Endometrial microvascular endothelial cells (primary cell): ENCODE results near the gene PADI4. TPM values are rescaled to one million over a fixed set of nuclear protein-coding genes. Genes with fewer than 3 reads are reported as not detected.

Source experiments
- in situ Hi-C: cut with HindIII; loops from 2 replicates; pipeline ENCODE4 v1.10.0; 2017; ENCODE audit warnings: low sequenced_read_pairs, low pct_unique_long_range_greater_than_20kb; ENCODE audit errors: inconsistent ontology term
- total RNA-seq: library from RNA; depleted of rRNA; stranded (reverse); fragments of >200 nt; gene quantifications from one replicate; pipeline ENCODE4 v1.2.3, GENCODE V29; 2015; ENCODE audit errors: inconsistent ontology term

PADI4 gene
- total RNA-seq, result not detected

GRCh38 chr1:17307946-17308345 lies at the start of gene PADI4:
Gene PADI4, plus strand, starts transcription at chr1:17308197. Its CDS starts 26 bp downstream, at chr1:17308223.
- in situ Hi-C loops, result no loop called here

- in situ Hi-C loops, result no loop called here
Measured at GRCh38 chr1:17258758-17259130, 49.3 kb upstream of the PADI4 start.

GRCh38 chr1:17259233-17259873 lies 48.6 kb upstream of the PADI4 start:
- in situ Hi-C loops, result no loop called here

- in situ Hi-C loops, result no loop called here
Measured at GRCh38 chr1:17260264-17260663, 47.7 kb upstream of the PADI4 start.

- in situ Hi-C loops, result no loop called here
Measured at GRCh38 chr1:17260738-17261137, 47.3 kb upstream of the PADI4 start.

GRCh38 chr1:17263936-17264335 lies 44.1 kb upstream of the PADI4 start:
- in situ Hi-C loops, result no loop called here

GRCh38 chr1:17264470-17264869 lies 43.5 kb upstream of the PADI4 start:
- in situ Hi-C loops, result no loop called here

- in situ Hi-C loops, result no loop called here
Measured at GRCh38 chr1:17265162-17265561, 42.8 kb upstream of the PADI4 start.

GRCh38 chr1:17265950-17266349 lies 42.0 kb upstream of the PADI4 start:
- in situ Hi-C loops, result no loop called here

- in situ Hi-C loops, result no loop called here
Measured at GRCh38 chr1:17270891-17271765, 36.9 kb upstream of the PADI4 start.

- in situ Hi-C loops, result no loop called here
Measured at GRCh38 chr1:17272066-17272465, 35.9 kb upstream of the PADI4 start.

GRCh38 chr1:17272646-17273045 lies 35.4 kb upstream of the PADI4 start:
- in situ Hi-C loops, result no loop called here

- in situ Hi-C loops, result no loop called here
Measured at GRCh38 chr1:17273096-17273495, 34.9 kb upstream of the PADI4 start.

GRCh38 chr1:17274186-17275170 lies 33.5 kb upstream of the PADI4 start:
- in situ Hi-C loops, result no loop called here

GRCh38 chr1:17276568-17276967 lies 31.4 kb upstream of the PADI4 start:
- in situ Hi-C loops, result no loop called here

GRCh38 chr1:17277511-17278159 lies 30.4 kb upstream of the PADI4 start:
- in situ Hi-C loops, result no loop called here

GRCh38 chr1:17278996-17279830 lies 28.8 kb upstream of the PADI4 start:
- in situ Hi-C loops, result no loop called here

- in situ Hi-C loops, result no loop called here
Measured at GRCh38 chr1:17280436-17280835, 27.6 kb upstream of the PADI4 start.
